Small intestine (tissue), 7 donors: ENCODE data around the gene AFAP1L1. TPM values are rescaled to one million over a fixed set of nuclear protein-coding genes. Genes with fewer than 3 reads are reported as not detected.
A peak's percentile ranks its signal among the peaks of the same experiment; 100 is the strongest.

Experiments used
- DNase-seq, 2 donors: peaks; one replicate each; pipeline versions ENCODE4 v3.0.0 to v3.0.0-alpha.2; 2013
- FAIRE-seq: peaks from 2 replicates; lab custom pipeline; 2012; peaks lifted over from hg19 to GRCh38; lab: Jason Lieb, UNC
- H3K27ac ChIP-seq, 3 donors: one replicate each; pipeline ENCODE4 v1.5.1; 2013; ENCODE audit warnings: low read length in 2 of 3, mild to moderate bottlenecking in 2 of 3, control low read depth in 1 of 3, inconsistent platforms in 1 of 3, low read depth in 1 of 3, moderate library complexity in 1 of 3
- H3K27me3 ChIP-seq, 3 donors: one replicate each; pipeline ENCODE4 v1.6.1; 2013; ENCODE audit warnings: low read length in 3 of 3, inconsistent platforms in 1 of 3; ENCODE audit not compliant: control insufficient read depth in 3 of 3, insufficient read depth in 3 of 3
- H3K36me3 ChIP-seq, 3 donors: one replicate each; pipeline ENCODE4 v1.6.1; 2013; ENCODE audit warnings: low read length in 3 of 3, inconsistent platforms in 1 of 3, low read depth in 1 of 3, mild to moderate bottlenecking in 1 of 3, moderate library complexity in 1 of 3; ENCODE audit not compliant: control insufficient read depth in 3 of 3, insufficient read depth in 2 of 3
- H3K4me1 ChIP-seq, 3 donors: one replicate each; pipeline ENCODE4 v1.6.1; 2013; ENCODE audit warnings: low read length in 2 of 3, inconsistent platforms in 1 of 3, low read depth in 1 of 3, mild to moderate bottlenecking in 1 of 3, moderate library complexity in 1 of 3; ENCODE audit not compliant: control insufficient read depth in 3 of 3, insufficient read depth in 2 of 3
- H3K4me3 ChIP-seq, 3 donors: one replicate each; pipeline ENCODE4 v1.5.1; 2013; ENCODE audit warnings: low read length in 3 of 3, control low read depth in 1 of 3, inconsistent platforms in 1 of 3, low read depth in 1 of 3, mild to moderate bottlenecking in 1 of 3, moderate library complexity in 1 of 3
- H3K9me3 ChIP-seq, 2 donors: one replicate each; pipeline ENCODE4 v1.6.1; 2013; ENCODE audit warnings: low read depth in 1 of 2, low read length in 1 of 2; ENCODE audit not compliant: control insufficient read depth in 2 of 2, insufficient read depth in 1 of 2
- WGBS, 3 donors: extraction: QIAGEN DNeasy Blood & Tissue Kit; methylation state at CpG; one replicate each; pipeline ENCODE4 v1.1.7; 2013; 5-methylcytosine and 5-hydroxymethylcytosine counted together
- polyA plus RNA-seq, 4 donors: library from polyadenylated mRNA; stranded (reverse) in 3 of 4; unstranded in 1 of 4; fragments of 200-250 nt in 3 of 4; fragments of 120-200 nt in 1 of 4; gene quantifications; one replicate each; pipeline versions ENCODE4 v1.2.1 to v1.2.3, GENCODE V29; 2013
- donor health status: healthy with polysubstance abuse.
- donor health status: control.
- donor health status: control.
- donor health status: Bipolar disorder and iron deficiency.
- donor health status: healthy.

AFAP1L1 gene
- polyA plus RNA-seq, 4 donors: 1.6 to 8.5 (median 6.4) TPM; not detected in 1

- Histone ChIP-seq H3K27me3 (peaks cover 0 to 7% (median 0%) of the 10 kb centered on the region in 3 donors), H3K4me1 (peaks cover 0 to 5% (median 0%) of the 10 kb centered on the region in 3 donors), H3K9me3 (no peaks in the 10 kb centered on the region), H3K36me3 (peaks cover 0 to 2% (median 0%) of the 10 kb centered on the region in 3 donors), H3K4me3 (no peak overlapping the region), H3K27ac (no peak overlapping the region)
- 34 to 53% (median 47%) methylated on average over 4 of the region's 4 CpGs for WGBS, 3 donors
- FAIRE-seq (no peak), DNase-seq (no peak)
Measured at GRCh38 chr5:149237662-149238061, 34.0 kb upstream of the AFAP1L1 start.

DNA sequence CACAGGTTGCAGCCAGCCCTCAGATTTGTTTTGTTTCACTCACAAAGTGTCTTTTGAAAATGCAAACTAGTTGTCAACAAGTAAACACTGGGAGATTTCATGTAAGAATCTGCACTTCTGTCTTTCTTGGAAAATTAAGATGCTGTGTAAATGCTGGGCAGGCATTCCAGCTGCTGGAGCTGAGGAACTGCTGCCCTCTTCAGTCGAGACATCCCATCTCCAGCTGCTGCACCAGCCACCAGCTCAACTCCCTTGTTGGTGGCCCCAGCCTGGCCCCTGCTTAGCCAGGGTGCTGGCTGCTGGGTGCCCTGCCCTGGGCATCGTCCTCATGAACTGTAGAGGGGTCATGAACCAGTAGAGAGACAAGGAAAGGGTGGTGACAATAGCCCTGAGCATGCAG is 33.1 kb upstream of the AFAP1L1 start:
- Histone ChIP-seq H3K27ac (no peak overlapping the region), H3K4me1 (peaks cover 0 to 5% (median 0%) of the 10 kb centered on the region in 3 donors), H3K36me3 (peaks cover 0 to 2% (median 0%) of the 10 kb centered on the region in 3 donors), H3K9me3 (no peaks in the 10 kb centered on the region), H3K27me3 (peaks cover 0 to 3% (median 0%) of the 10 kb centered on the region in 3 donors), H3K4me3 (no peak overlapping the region)
- no peak for FAIRE-seq
- DNase-seq: no peak
- WGBS, 3 donors: 33 to 64% (median 47%) methylated on average over 2 of the region's 2 CpGs

DNA sequence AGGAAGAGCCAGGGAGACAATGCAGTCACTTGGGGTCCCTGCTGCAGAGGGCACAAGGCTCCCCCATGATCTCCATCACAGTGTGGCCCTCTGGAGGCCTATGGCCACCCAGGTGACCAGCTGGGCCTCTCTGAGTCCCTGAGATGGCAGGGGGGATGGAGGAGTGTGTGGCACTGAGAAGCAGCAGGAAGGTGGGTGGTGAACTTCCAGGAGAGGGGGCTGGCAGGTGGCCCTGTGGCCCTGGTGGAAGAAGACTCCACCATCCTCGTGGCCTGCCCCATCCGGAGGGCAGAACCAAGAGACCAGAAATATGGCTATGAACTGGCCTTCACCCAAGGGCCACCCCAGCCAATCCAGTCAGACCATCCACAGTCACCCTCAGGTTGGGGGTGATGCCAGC is 31.7 kb upstream of the AFAP1L1 start:
- 56 to 91% (median 90%) methylated on average over 2 of the region's 2 CpGs for WGBS, 3 donors
- H3K4me3 ChIP-seq: no peak overlapping the region
- DNase-seq: no peak
- H3K36me3 ChIP-seq: peaks cover 0 to 2% (median 0%) of the 10 kb centered on the region in 3 donors
- FAIRE-seq: no peak
- peaks cover 0 to 5% (median 0%) of the 10 kb centered on the region in 3 donors for H3K4me1 ChIP-seq
- no peaks in the 10 kb centered on the region for H3K9me3 ChIP-seq
- peak overlapping the region in 1 of 3 donors; percentile 46 for H3K27ac ChIP-seq
- H3K27me3 ChIP-seq: peaks cover 0 to 3% (median 0%) of the 10 kb centered on the region in 3 donors

DNA sequence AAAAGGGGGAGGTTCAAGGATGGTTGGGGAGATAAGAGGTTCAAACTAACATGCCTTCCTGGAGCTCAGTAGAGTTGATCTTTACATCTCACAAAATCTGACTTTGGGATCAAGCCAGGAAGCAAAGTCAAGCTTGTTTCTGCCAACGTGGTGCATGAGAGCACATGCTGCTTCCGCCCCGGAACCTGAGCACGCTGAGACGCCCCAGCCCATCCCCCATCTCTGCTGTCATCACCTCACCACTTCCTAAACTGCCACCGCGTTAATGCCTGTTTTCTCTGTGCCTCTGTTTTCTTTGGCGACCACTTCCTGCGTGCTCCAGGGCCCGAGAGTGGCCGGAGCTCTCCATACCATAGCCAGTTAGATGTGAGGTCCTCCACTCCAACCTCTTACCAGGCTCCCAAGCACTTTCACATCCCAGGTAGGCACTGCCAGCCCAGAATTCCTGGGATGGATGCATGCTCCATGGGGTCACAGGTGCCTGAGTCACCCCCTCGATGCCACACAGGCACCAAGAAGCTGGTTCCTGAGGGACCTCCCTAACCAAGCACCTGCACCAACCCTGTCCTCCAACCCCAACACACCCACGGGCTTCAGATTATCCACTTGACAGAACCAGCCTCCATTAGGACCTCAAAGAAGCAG is 31.2 kb upstream of the AFAP1L1 start:
- WGBS, 3 donors: 49 to 63% (median 60%) methylated on average over 13 of the region's 13 CpGs

GRCh38 chr5:149242339-149242738 is 29.3 kb upstream of the AFAP1L1 start:
- Histone ChIP-seq H3K27ac (no peak overlapping the region), H3K36me3 (peaks cover 0 to 2% (median 0%) of the 10 kb centered on the region in 3 donors), H3K4me3 (no peak overlapping the region), H3K4me1 (peaks cover 0 to 5% (median 0%) of the 10 kb centered on the region in 3 donors), H3K27me3 (peaks cover 0 to 4% (median 0%) of the 10 kb centered on the region in 3 donors), H3K9me3 (no peaks in the 10 kb centered on the region)
- FAIRE-seq (no peak), DNase-seq (no peak)
- WGBS, 3 donors: 72 to 81% (median 80%) methylated on average over 3 of the region's 3 CpGs

More for the DNA sequence above, 31.2 kb upstream of the AFAP1L1 start:
- no peak for FAIRE-seq
- H3K36me3 ChIP-seq: peaks cover 0 to 2% (median 0%) of the 10 kb centered on the region in 3 donors
- peak in 1 of 2 donors; percentile 51 for DNase-seq
- peaks cover 0 to 5% (median 0%) of the 10 kb centered on the region in 3 donors for H3K4me1 ChIP-seq
- peaks cover 0 to 7% (median 0%) of the 10 kb centered on the region in 3 donors for H3K27me3 ChIP-seq
- no peak overlapping the region for H3K4me3 ChIP-seq
- no peaks in the 10 kb centered on the region for H3K9me3 ChIP-seq
- peak overlapping the region in 1 of 3 donors; percentile 66 for H3K27ac ChIP-seq

DNA sequence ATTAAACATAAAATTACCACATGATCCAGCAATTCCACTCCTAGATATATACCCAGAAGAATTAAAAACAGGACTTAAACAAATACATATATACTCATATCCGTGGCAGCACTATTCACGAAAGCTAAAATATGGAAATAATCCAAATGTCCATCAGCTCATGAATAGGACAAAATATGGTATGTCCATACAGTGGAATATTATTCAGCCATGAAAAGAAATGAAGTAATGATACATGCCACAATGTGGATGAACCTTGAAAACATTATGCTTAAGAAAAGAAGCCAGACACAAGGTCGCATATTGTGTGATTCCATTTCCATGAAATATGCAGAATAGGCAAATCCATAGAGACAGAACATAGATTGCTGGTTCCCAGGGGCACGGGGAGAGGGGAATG is 24.8 kb upstream of the AFAP1L1 start:
- H3K27ac ChIP-seq: no peak overlapping the region
- FAIRE-seq: no peak
- DNase-seq: no peak

GRCh38 chr5:149247726-149248125 is 23.9 kb upstream of the AFAP1L1 start:
- Histone ChIP-seq H3K4me3 (no peak overlapping the region), H3K4me1 (no peaks in the 10 kb centered on the region), H3K36me3 (no peaks in the 10 kb centered on the region), H3K27me3 (peaks cover 0 to 6% (median 0%) of the 10 kb centered on the region in 3 donors), H3K9me3 (no peaks in the 10 kb centered on the region), H3K27ac (no peak overlapping the region)
- DNase-seq (no peak), FAIRE-seq (no peak)
- 85 to 89% (median 87%) methylated on average over 8 of the region's 8 CpGs for WGBS, 3 donors

More for the DNA sequence above, 24.8 kb upstream of the AFAP1L1 start:
- no peaks in the 10 kb centered on the region for H3K4me1 ChIP-seq
- H3K36me3 ChIP-seq: no peaks in the 10 kb centered on the region
- 85 to 92% (median 91%) methylated on average over 4 of the region's 4 CpGs for WGBS, 3 donors
- peaks cover 0 to 6% (median 0%) of the 10 kb centered on the region in 3 donors for H3K27me3 ChIP-seq
- no peak overlapping the region for H3K4me3 ChIP-seq
- H3K9me3 ChIP-seq: no peaks in the 10 kb centered on the region

DNA sequence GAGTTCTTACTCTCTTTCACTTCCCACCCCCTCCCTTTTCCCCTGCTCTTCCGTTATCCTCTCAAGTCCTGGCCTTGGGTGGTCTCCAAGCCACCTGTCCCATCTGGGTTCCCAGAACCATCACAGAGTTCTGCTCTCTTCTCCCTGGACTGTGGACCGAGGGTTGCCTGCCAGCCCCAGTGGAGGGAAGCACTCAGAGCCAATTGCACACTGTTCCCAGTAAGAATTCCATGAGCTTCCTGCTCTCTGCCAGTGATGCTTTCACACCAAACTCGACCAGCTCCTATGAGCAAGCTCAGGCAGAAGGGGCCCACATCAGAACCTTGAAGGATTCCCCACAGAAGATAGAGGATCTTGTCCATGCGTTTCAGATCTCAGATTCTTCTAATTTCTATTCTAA is 20.1 kb upstream of the AFAP1L1 start:
- WGBS, 3 donors: 53 to 65% (median 62%) methylated on average over 4 of the region's 4 CpGs
- Histone ChIP-seq H3K27me3 (peaks cover 0 to 2% (median 0%) of the 10 kb centered on the region in 3 donors), H3K4me1 (no peaks in the 10 kb centered on the region), H3K4me3 (no peak overlapping the region), H3K36me3 (no peaks in the 10 kb centered on the region), H3K27ac (no peak overlapping the region), H3K9me3 (no peaks in the 10 kb centered on the region)
- FAIRE-seq (no peak), DNase-seq (no peak)
